ENCODE results near the gene MTCL1. TPM values are rescaled to one million over a fixed set of nuclear protein-coding genes. Genes with fewer than 3 reads are reported as not detected.

Gene MTCL1
- total RNA-seq, 1 experiment from 2014 or later = 50.1 TPM

DNA sequence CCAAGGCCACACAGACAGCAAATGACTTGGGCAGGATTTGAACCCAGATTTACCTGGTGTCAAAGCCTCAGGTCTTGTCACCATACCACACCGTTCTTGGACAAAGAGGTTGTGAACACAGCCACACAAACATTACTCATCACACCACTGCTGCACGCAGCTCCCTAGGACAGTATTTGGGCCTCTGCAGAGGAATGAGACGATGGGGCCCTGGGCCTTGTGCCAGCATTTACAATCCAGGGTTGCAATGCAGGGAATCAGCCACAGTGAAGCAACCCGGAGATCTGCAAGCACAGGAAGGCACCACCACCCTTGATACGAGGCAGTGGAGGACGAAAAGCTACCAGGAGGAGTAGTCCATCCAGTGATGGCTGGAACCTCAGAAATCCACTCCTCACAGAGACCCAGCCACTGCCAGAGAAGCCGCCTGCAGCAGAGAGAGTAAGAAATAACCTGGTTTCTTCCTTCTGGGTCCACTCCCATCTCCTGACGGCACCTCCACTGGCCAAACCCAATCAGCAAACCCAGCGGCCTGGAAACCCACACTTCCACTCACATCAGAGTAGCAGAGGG, 3.7 kb upstream of the MTCL1 start:
- H3K4me3 ChIP-seq (ENCODE audit: low read depth in 2 of 2, low read length in 2 of 2) = no peak overlapping the region
- intact Hi-C loops (cut with micrococcal nuclease; ENCODE audit: unreplicated experiment) (no loop called here), in situ Hi-C loops (cut with HindIII; ENCODE audit: low pct_unique_long_range_greater_than_20kb, low sequenced_read_pairs) (no loop called here)
- no TSS peak for BruUV-seq (replicated peaks)
- ChIA-PET CTCF (no interaction called here), POLR2A (no interaction called here)
- H3K27ac ChIP-seq (ENCODE audit: low read length) = no peak overlapping the region
- no peak for DNase-seq (ENCODE audit: low read depth, low spot score)
- ATAC-seq = no peak
- H3K4me1 ChIP-seq (ENCODE audit: control insufficient read depth, insufficient read depth, low read length) = peaks cover 9% of the 10 kb centered on the region
- H3K36me3 ChIP-seq (ENCODE audit: control insufficient read depth, insufficient read depth, low read length) = no peaks in the 10 kb centered on the region
- H3K27me3 ChIP-seq (ENCODE audit: control insufficient read depth, insufficient read depth, low read length) = no peaks in the 10 kb centered on the region
- TF ChIP-seq TCF7L2 (IDR thresholded peaks at IDR 0.05; ENCODE audit: low read depth, low read length) = no peak
- TF ChIP-seq SIN3A (IDR thresholded peaks at IDR 0.05; ENCODE audit: borderline replicate concordance, insufficient read depth, low read depth, low read length) = no peak
- TF ChIP-seq, protein P1, sequence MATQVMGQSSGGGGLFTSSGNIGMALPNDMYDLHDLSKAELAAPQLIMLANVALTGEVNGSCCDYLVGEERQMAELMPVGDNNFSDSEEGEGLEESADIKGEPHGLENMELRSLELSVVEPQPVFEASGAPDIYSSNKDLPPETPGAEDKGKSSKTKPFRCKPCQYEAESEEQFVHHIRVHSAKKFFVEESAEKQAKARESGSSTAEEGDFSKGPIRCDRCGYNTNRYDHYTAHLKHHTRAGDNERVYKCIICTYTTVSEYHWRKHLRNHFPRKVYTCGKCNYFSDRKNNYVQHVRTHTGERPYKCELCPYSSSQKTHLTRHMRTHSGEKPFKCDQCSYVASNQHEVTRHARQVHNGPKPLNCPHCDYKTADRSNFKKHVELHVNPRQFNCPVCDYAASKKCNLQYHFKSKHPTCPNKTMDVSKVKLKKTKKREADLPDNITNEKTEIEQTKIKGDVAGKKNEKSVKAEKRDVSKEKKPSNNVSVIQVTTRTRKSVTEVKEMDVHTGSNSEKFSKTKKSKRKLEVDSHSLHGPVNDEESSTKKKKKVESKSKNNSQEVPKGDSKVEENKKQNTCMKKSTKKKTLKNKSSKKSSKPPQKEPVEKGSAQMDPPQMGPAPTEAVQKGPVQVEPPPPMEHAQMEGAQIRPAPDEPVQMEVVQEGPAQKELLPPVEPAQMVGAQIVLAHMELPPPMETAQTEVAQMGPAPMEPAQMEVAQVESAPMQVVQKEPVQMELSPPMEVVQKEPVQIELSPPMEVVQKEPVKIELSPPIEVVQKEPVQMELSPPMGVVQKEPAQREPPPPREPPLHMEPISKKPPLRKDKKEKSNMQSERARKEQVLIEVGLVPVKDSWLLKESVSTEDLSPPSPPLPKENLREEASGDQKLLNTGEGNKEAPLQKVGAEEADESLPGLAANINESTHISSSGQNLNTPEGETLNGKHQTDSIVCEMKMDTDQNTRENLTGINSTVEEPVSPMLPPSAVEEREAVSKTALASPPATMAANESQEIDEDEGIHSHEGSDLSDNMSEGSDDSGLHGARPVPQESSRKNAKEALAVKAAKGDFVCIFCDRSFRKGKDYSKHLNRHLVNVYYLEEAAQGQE (IDR thresholded peaks at IDR 0.05; ENCODE audit: insufficient read depth in 1 of 2, low read depth in 2 of 2, low read length in 1 of 2) = no peak
- TF ChIP-seq, protein P2, sequence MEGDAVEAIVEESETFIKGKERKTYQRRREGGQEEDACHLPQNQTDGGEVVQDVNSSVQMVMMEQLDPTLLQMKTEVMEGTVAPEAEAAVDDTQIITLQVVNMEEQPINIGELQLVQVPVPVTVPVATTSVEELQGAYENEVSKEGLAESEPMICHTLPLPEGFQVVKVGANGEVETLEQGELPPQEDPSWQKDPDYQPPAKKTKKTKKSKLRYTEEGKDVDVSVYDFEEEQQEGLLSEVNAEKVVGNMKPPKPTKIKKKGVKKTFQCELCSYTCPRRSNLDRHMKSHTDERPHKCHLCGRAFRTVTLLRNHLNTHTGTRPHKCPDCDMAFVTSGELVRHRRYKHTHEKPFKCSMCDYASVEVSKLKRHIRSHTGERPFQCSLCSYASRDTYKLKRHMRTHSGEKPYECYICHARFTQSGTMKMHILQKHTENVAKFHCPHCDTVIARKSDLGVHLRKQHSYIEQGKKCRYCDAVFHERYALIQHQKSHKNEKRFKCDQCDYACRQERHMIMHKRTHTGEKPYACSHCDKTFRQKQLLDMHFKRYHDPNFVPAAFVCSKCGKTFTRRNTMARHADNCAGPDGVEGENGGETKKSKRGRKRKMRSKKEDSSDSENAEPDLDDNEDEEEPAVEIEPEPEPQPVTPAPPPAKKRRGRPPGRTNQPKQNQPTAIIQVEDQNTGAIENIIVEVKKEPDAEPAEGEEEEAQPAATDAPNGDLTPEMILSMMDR (IDR thresholded peaks at IDR 0.05) = no peak
- TF ChIP-seq POLR2AphosphoS5 (IDR thresholded peaks at IDR 0.05; ENCODE audit: low read depth, low read length) = no peak
- no peaks in the 10 kb centered on the region for H3K9me3 ChIP-seq (ENCODE audit: control insufficient read depth, insufficient read depth, low read depth, low read length)

DNA sequence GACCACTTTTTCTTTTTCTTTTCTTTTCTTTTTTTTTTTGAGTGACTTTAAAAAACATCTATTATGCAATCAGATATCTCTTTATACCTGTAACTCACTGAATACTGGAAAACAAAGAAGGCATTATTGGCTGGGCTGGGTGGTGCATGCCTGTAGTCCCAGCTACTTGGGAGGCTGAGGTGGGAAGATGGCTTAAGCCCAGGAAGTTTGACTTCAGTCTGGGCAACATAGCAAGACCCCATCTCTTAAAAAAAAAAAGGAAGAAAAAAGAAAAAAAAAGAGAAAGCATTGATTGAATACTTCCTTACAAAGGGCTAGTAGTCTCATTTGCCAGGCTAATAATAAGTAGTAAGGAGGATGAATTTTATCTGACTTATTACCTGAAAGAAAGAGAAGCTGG, 2.7 kb upstream of the MTCL1 start:
- H3K27ac ChIP-seq (ENCODE audit: low read length) = no peak overlapping the region
- intact Hi-C loops (cut with micrococcal nuclease; ENCODE audit: unreplicated experiment) = no loop called here

More for the DNA sequence above, 2.7 kb upstream of the MTCL1 start:
- DNase-seq (ENCODE audit: low read depth, low spot score) (no peak), ATAC-seq (no peak)
- Histone ChIP-seq H3K9me3 (ENCODE audit: control insufficient read depth, insufficient read depth, low read depth, low read length) (no peaks in the 10 kb centered on the region), H3K27me3 (ENCODE audit: control insufficient read depth, insufficient read depth, low read length) (no peaks in the 10 kb centered on the region), H3K4me1 (ENCODE audit: control insufficient read depth, insufficient read depth, low read length) (peaks cover 9% of the 10 kb centered on the region), H3K4me3 (ENCODE audit: low read depth in 2 of 2, low read length in 2 of 2) (no peak overlapping the region), H3K36me3 (ENCODE audit: control insufficient read depth, insufficient read depth, low read length) (no peaks in the 10 kb centered on the region)
- ChIA-PET POLR2A (no interaction called here), CTCF (no interaction called here)
- in situ Hi-C loops (cut with HindIII; ENCODE audit: low pct_unique_long_range_greater_than_20kb, low sequenced_read_pairs) = no loop called here
- no TSS peak for BruUV-seq (replicated peaks)
- no peak for TF ChIP-seq SIN3A (IDR thresholded peaks at IDR 0.05; ENCODE audit: borderline replicate concordance, insufficient read depth, low read depth, low read length)
- TF ChIP-seq TCF7L2 (IDR thresholded peaks at IDR 0.05; ENCODE audit: low read depth, low read length) = no peak
- TF ChIP-seq, protein P2 (IDR thresholded peaks at IDR 0.05) = no peak
- no peak for TF ChIP-seq POLR2AphosphoS5 (IDR thresholded peaks at IDR 0.05; ENCODE audit: low read depth, low read length)
- TF ChIP-seq, protein P1 (IDR thresholded peaks at IDR 0.05; ENCODE audit: insufficient read depth in 1 of 2, low read depth in 2 of 2, low read length in 1 of 2) = no peak
